ENCODE results near the gene FUBP1.

FUBP1 gene

DNA sequence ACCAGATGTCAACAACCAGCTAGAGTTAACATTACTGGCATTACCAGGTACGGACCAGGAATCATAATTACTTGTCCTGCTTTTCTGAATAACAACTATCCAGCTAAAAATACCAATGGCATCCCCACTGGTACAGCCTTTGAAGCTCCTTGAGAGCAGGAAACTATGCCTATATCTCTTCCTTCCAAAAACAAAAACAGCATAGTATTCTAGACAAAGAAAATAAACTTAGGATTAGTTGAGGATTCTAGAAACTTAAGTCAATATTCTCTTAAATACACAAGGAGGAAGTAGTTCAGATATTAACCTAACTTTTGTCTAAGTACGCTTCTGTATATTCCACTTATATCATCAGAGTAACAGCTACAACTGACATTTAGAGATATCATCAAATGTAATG, 3.0 kb downstream of the FUBP1 start:
- peak overlapping the region; percentile 74 for H3K4me3 ChIP-seq (ENCODE audit: low read depth, low read length)
- DNase-seq (ENCODE audit: low read depth): peak; percentile 9
- TF ChIP-seq, protein P1, sequence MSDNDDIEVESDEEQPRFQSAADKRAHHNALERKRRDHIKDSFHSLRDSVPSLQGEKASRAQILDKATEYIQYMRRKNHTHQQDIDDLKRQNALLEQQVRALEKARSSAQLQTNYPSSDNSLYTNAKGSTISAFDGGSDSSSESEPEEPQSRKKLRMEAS (IDR thresholded peaks at IDR 0.05; ENCODE audit: low read depth, low read length): no peak
- TF ChIP-seq MYC (IDR thresholded peaks at IDR 0.05; ENCODE audit: low read depth, low read length) (no peak), POLR2A (IDR thresholded peaks at IDR 0.05; ENCODE audit: extremely low read depth, insufficient read length) (no peak)
- TF ChIP-seq, protein P2, sequence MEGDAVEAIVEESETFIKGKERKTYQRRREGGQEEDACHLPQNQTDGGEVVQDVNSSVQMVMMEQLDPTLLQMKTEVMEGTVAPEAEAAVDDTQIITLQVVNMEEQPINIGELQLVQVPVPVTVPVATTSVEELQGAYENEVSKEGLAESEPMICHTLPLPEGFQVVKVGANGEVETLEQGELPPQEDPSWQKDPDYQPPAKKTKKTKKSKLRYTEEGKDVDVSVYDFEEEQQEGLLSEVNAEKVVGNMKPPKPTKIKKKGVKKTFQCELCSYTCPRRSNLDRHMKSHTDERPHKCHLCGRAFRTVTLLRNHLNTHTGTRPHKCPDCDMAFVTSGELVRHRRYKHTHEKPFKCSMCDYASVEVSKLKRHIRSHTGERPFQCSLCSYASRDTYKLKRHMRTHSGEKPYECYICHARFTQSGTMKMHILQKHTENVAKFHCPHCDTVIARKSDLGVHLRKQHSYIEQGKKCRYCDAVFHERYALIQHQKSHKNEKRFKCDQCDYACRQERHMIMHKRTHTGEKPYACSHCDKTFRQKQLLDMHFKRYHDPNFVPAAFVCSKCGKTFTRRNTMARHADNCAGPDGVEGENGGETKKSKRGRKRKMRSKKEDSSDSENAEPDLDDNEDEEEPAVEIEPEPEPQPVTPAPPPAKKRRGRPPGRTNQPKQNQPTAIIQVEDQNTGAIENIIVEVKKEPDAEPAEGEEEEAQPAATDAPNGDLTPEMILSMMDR (IDR thresholded peaks at IDR 0.05; ENCODE audit: low read depth, low read length): no peak

DNA sequence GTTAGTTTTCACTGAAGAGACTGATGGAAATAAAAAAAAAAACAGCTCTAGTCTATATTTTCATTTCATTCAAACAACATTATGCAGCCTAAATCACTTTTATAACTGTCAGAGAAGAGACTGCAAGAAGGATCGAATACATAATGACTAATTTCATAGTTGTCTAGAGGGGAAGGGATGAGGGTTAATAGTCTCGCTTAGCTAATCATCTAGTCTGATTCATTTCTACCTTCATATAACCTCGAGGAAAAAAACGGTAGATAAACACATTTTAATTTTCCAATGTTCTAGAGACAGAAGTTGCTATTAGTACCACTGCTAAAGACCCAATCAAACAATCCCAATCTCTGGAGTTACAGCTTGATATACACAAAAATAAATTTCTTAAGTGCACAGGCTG, 3.5 kb downstream of the FUBP1 start:
- no peak for DNase-seq (ENCODE audit: low read depth)
- no peak for TF ChIP-seq MYC (IDR thresholded peaks at IDR 0.05; ENCODE audit: low read depth, low read length)
- TF ChIP-seq, protein P1 (IDR thresholded peaks at IDR 0.05; ENCODE audit: low read depth, low read length): no peak
- TF ChIP-seq, protein P2 (IDR thresholded peaks at IDR 0.05; ENCODE audit: low read depth, low read length): no peak
- H3K4me3 ChIP-seq (ENCODE audit: low read depth, low read length): peak overlapping the region; percentile 74

DNA sequence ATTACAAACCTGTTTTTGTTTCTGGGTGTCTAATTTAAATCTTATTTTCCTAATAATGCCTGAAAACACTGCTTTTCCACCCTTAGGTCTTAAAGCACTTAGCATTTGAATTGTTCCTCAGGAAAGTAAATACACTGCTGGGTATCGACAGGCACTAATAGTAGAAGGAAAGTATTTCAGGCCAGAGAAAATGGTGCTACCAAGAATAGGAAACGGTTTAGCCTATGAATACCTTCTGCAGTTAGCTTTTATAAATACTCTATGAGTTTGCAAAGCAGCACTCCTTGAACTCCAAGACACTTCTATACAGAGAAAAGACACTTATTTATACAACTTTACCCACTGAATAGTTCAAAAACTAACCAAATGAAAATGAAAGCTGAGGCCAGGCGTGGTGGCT, 6.8 kb downstream of the FUBP1 start:
- no peak for DNase-seq (ENCODE audit: low read depth)
- TF ChIP-seq, protein P2 (IDR thresholded peaks at IDR 0.05; ENCODE audit: low read depth, low read length): no peak
- TF ChIP-seq POLR2A (IDR thresholded peaks at IDR 0.05; ENCODE audit: extremely low read depth, insufficient read length): no peak
- TF ChIP-seq, protein P1 (IDR thresholded peaks at IDR 0.05; ENCODE audit: low read depth, low read length): no peak
- no peak for TF ChIP-seq MYC (IDR thresholded peaks at IDR 0.05; ENCODE audit: low read depth, low read length)
- H3K4me3 ChIP-seq (ENCODE audit: low read depth, low read length): no peak overlapping the region

DNA sequence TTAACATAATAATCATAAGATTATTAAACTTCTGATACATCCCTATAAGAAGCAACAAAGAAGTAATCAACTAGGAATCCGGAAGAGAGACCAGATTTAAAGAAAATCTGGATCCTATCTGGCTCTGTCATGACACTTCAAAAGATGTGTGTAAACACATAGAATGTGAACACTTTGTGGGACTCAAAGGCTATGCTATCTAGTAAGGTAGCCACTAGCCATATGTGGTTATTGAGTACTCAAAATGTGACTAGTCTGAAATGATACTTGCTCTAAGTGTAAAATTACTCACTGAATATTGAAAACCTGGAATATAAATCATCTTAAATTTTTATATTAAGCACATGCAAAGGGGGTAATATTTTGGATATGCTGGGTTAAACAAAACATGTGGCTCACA, 8.7 kb downstream of the FUBP1 start:
- no peak overlapping the region for H3K4me3 ChIP-seq (ENCODE audit: low read depth, low read length)
- no peak for DNase-seq (ENCODE audit: low read depth)
- TF ChIP-seq, protein P1 (IDR thresholded peaks at IDR 0.05; ENCODE audit: low read depth, low read length): no peak
- TF ChIP-seq MYC (IDR thresholded peaks at IDR 0.05; ENCODE audit: low read depth, low read length) (no peak), POLR2A (IDR thresholded peaks at IDR 0.05; ENCODE audit: extremely low read depth, insufficient read length) (no peak)
- TF ChIP-seq, protein P2 (IDR thresholded peaks at IDR 0.05; ENCODE audit: low read depth, low read length): no peak

DNA sequence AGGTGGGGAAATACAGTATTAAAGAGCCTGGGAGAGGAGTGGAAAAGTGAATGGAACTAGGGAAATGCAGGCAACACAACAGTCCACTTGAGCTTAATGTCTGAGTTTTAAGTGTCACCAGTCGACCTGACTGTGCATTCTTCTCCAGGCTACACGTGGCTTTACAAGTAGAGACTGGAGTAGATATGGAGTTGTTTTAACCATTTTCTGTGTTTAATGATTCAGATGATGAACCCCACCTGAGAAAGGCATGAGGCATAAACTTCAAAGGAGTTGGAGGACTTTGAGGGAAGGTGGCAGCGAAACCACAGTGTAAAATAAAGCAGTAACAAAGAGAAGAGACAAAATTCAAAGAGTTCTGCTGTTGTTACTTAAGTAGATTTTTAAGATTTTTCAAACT, 12.6 kb downstream of the FUBP1 start:
- no peak overlapping the region for H3K4me3 ChIP-seq (ENCODE audit: low read depth, low read length)
- DNase-seq (ENCODE audit: low read depth): no peak
- TF ChIP-seq, protein P1 (IDR thresholded peaks at IDR 0.05; ENCODE audit: low read depth, low read length): no peak
- TF ChIP-seq MYC (IDR thresholded peaks at IDR 0.05; ENCODE audit: low read depth, low read length): no peak
- TF ChIP-seq POLR2A (IDR thresholded peaks at IDR 0.05; ENCODE audit: extremely low read depth, insufficient read length): no peak
- TF ChIP-seq, protein P2 (IDR thresholded peaks at IDR 0.05; ENCODE audit: low read depth, low read length): no peak

DNA sequence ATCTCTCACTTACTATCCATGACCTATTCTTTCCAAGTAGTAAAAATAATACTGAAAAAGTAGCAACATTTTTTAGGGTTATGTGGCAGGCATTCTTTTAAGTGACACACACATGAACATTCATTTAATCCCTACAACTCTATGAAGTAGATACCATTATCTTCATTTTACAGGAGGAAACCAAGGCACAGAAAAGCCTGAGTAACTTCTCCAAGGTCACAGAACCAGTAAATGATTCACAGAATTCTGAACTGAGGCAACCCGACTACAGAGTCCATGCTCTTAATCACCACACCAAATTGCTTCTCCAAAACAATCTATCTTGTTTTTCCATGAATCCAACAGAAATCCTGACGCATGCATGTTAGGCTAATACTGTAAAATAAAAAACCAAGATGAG, 17.5 kb downstream of the FUBP1 start:
- no peak overlapping the region for H3K4me3 ChIP-seq (ENCODE audit: low read depth, low read length)
- DNase-seq (ENCODE audit: low read depth): no peak
- TF ChIP-seq, protein P1 (IDR thresholded peaks at IDR 0.05; ENCODE audit: low read depth, low read length): no peak
- TF ChIP-seq, protein P2 (IDR thresholded peaks at IDR 0.05; ENCODE audit: low read depth, low read length): no peak
- no peak for TF ChIP-seq MYC (IDR thresholded peaks at IDR 0.05; ENCODE audit: low read depth, low read length)
- TF ChIP-seq POLR2A (IDR thresholded peaks at IDR 0.05; ENCODE audit: extremely low read depth, insufficient read length): no peak
